WTC11 (cell line): ENCODE data around the gene ELOA. TPM values are rescaled to one million over a fixed set of nuclear protein-coding genes. Genes with fewer than 3 reads are reported as not detected.

Experiments used
- E2F1 ChIP-seq: sonication (generic); formaldehyde crosslinking; IDR thresholded peaks from 2 replicates; pipeline ENCODE4 v1.8.0; 2022; ENCODE audit warnings: mild to moderate bottlenecking, missing genetic modification reagents
- FOXP1 ChIP-seq: sonication (generic); formaldehyde crosslinking; IDR thresholded peaks from 2 replicates; pipeline ENCODE4 v1.8.0; 2022; ENCODE audit warnings: missing genetic modification reagents, mild to moderate bottlenecking, moderate library complexity, borderline replicate concordance
- IRF1 ChIP-seq: sonication (generic); formaldehyde crosslinking; IDR thresholded peaks from 2 replicates; pipeline ENCODE4 v1.8.0; 2023; ENCODE audit warnings: missing genetic modification reagents
- MXD4 ChIP-seq: fragments of 250-450 bp; sonication (Bioruptor Pico); IDR thresholded peaks from 2 replicates; pipeline ENCODE4 v1.8.0; 2021; ENCODE audit warnings: mild to moderate bottlenecking, moderate library complexity, borderline replicate concordance
- NR2C2 ChIP-seq: sonication (generic); formaldehyde crosslinking; IDR thresholded peaks from 2 replicates; pipeline ENCODE4 v1.8.0; 2022; ENCODE audit warnings: mild to moderate bottlenecking, missing genetic modification reagents
- PREB ChIP-seq: sonication (generic); formaldehyde crosslinking; IDR thresholded peaks from 2 replicates; pipeline ENCODE4 v1.8.1; 2022; ENCODE audit warnings: mild to moderate bottlenecking, missing genetic modification reagents, moderate library complexity, borderline replicate concordance
- TEAD1 ChIP-seq: sonication (generic); formaldehyde crosslinking; IDR thresholded peaks from 2 replicates; pipeline ENCODE4 v1.8.0; 2022; ENCODE audit warnings: mild to moderate bottlenecking, missing genetic modification reagents
- ZNF317 ChIP-seq: sonication (generic); formaldehyde crosslinking; IDR thresholded peaks from 2 replicates; pipeline ENCODE4 v1.8.1; 2023; ENCODE audit warnings: low read depth, mild to moderate bottlenecking, moderate library complexity, missing genetic modification reagents, borderline replicate concordance
- total RNA-seq: library from RNA; stranded (reverse); gene quantifications from 3 replicates; pipeline ENCODE4 v1.2.3, GENCODE V29; 2021
- TF ChIP-seq, protein P1 (sequence below): sonication (generic); formaldehyde crosslinking; IDR thresholded peaks from 2 replicates; pipeline ENCODE4 v1.8.0; 2022; ENCODE audit warnings: missing genetic modification reagents
- TF ChIP-seq, protein P2 (sequence below): sonication (generic); formaldehyde crosslinking; IDR thresholded peaks from 2 replicates; pipeline ENCODE4 v1.8.1; 2023; ENCODE audit warnings: mild to moderate bottlenecking, missing genetic modification reagents, moderate library complexity
- TF ChIP-seq, protein P3 (sequence below): sonication (generic); formaldehyde crosslinking; IDR thresholded peaks from 2 replicates; pipeline ENCODE4 v1.8.0; 2022; ENCODE audit warnings: mild to moderate bottlenecking, missing genetic modification reagents
- TF ChIP-seq, protein P4 (sequence below): fragments of 250-450 bp; sonication (Bioruptor Pico); IDR thresholded peaks from 2 replicates; pipeline ENCODE4 v1.9.0; 2021; ENCODE audit warnings: mild to moderate bottlenecking

ELOA gene
- total RNA-seq, 1 experiment from 2014 or later: 45.1 TPM

GRCh38 chr1:23800400-23801337 lies 57.4 kb downstream of the ELOA start, which contains the start of gene GALE (continued):
- TF ChIP-seq, protein P1, sequence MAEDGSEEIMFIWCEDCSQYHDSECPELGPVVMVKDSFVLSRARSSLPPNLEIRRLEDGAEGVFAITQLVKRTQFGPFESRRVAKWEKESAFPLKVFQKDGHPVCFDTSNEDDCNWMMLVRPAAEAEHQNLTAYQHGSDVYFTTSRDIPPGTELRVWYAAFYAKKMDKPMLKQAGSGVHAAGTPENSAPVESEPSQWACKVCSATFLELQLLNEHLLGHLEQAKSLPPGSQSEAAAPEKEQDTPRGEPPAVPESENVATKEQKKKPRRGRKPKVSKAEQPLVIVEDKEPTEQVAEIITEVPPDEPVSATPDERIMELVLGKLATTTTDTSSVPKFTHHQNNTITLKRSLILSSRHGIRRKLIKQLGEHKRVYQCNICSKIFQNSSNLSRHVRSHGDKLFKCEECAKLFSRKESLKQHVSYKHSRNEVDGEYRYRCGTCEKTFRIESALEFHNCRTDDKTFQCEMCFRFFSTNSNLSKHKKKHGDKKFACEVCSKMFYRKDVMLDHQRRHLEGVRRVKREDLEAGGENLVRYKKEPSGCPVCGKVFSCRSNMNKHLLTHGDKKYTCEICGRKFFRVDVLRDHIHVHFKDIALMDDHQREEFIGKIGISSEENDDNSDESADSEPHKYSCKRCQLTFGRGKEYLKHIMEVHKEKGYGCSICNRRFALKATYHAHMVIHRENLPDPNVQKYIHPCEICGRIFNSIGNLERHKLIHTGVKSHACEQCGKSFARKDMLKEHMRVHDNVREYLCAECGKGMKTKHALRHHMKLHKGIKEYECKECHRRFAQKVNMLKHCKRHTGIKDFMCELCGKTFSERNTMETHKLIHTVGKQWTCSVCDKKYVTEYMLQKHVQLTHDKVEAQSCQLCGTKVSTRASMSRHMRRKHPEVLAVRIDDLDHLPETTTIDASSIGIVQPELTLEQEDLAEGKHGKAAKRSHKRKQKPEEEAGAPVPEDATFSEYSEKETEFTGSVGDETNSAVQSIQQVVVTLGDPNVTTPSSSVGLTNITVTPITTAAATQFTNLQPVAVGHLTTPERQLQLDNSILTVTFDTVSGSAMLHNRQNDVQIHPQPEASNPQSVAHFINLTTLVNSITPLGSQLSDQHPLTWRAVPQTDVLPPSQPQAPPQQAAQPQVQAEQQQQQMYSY (CRISPR knock-in tag): no peak
- TF ChIP-seq TEAD1 (CRISPR knock-in tag): no peak
- TF ChIP-seq NR2C2 (CRISPR knock-in tag): no peak
- no peak; the same call in 1 of the 2 replicates for TF ChIP-seq FOXP1 (CRISPR knock-in tag)
- no peak for TF ChIP-seq MXD4
- TF ChIP-seq, protein P2, sequence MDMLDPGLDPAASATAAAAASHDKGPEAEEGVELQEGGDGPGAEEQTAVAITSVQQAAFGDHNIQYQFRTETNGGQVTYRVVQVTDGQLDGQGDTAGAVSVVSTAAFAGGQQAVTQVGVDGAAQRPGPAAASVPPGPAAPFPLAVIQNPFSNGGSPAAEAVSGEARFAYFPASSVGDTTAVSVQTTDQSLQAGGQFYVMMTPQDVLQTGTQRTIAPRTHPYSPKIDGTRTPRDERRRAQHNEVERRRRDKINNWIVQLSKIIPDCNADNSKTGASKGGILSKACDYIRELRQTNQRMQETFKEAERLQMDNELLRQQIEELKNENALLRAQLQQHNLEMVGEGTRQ (CRISPR knock-in tag): no peak
- TF ChIP-seq, protein P3, sequence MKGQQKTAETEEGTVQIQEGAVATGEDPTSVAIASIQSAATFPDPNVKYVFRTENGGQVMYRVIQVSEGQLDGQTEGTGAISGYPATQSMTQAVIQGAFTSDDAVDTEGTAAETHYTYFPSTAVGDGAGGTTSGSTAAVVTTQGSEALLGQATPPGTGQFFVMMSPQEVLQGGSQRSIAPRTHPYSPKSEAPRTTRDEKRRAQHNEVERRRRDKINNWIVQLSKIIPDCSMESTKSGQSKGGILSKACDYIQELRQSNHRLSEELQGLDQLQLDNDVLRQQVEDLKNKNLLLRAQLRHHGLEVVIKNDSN (CRISPR knock-in tag): no peak; the same call in 1 of the 2 replicates
- no peak for TF ChIP-seq E2F1 (CRISPR knock-in tag)
- TF ChIP-seq PREB (CRISPR knock-in tag): no peak
- no peak for TF ChIP-seq IRF1 (CRISPR knock-in tag)
- TF ChIP-seq, protein P4, sequence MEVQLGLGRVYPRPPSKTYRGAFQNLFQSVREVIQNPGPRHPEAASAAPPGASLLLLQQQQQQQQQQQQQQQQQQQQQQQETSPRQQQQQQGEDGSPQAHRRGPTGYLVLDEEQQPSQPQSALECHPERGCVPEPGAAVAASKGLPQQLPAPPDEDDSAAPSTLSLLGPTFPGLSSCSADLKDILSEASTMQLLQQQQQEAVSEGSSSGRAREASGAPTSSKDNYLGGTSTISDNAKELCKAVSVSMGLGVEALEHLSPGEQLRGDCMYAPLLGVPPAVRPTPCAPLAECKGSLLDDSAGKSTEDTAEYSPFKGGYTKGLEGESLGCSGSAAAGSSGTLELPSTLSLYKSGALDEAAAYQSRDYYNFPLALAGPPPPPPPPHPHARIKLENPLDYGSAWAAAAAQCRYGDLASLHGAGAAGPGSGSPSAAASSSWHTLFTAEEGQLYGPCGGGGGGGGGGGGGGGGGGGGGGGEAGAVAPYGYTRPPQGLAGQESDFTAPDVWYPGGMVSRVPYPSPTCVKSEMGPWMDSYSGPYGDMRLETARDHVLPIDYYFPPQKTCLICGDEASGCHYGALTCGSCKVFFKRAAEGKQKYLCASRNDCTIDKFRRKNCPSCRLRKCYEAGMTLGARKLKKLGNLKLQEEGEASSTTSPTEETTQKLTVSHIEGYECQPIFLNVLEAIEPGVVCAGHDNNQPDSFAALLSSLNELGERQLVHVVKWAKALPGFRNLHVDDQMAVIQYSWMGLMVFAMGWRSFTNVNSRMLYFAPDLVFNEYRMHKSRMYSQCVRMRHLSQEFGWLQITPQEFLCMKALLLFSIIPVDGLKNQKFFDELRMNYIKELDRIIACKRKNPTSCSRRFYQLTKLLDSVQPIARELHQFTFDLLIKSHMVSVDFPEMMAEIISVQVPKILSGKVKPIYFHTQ (CRISPR knock-in tag): no peak
- TF ChIP-seq ZNF317 (CRISPR knock-in tag): no peak
- TF ChIP-seq, all 79 proteins: peak for 13
